Measurements from ENCODE around the gene OR2M4. TPM values are rescaled to one million over a fixed set of nuclear protein-coding genes. Genes with fewer than 3 reads are reported as not detected.
"Not testable (repeated sequence)": the region's sequence is repeated elsewhere in the genome, so short reads cannot be mapped to it uniquely, and the experiment has no call there.

The OR2M4 gene
- total and polyA plus RNA-seq, 2 donors (not counting 3 experiments of a cell fraction or from before 2014, with no cell fraction given) = not detected

- ChIA-PET POLR2A (no interaction called here), CTCF (no interaction called here)
- dilution Hi-C loops (cut with MboI; ENCODE audit: extremely low pct_ligation_motif_present, low sequenced_read_pairs) (no loop called here), intact Hi-C loops (cut with micrococcal nuclease) (loop anchor here (5.0 kb wide), 1 partner anchor 564 kb away; no protein-coding TSS in a partner anchor)
- H4K20me1 ChIP-seq (replicated peaks; ENCODE audit: control insufficient read depth, extremely low read depth, insufficient read depth, low read length) = no peaks in the 10 kb centered on the region
- no peaks in the 10 kb centered on the region for H3K27me3 ChIP-seq (ENCODE audit: control insufficient read depth in 2 of 2, insufficient read depth in 2 of 2, low read length in 2 of 2)
- DNase-seq (ENCODE audit: low read depth, low spot score) = no peak
- H3K79me2 ChIP-seq (ENCODE audit: control insufficient read depth, insufficient read depth, low read length) = no peaks in the 10 kb centered on the region
- H3K9me1 ChIP-seq (replicated peaks; ENCODE audit: control insufficient read depth, extremely low read depth, insufficient read depth, low read length) = no peaks in the 10 kb centered on the region
- no peak overlapping the region for H3K4me2 ChIP-seq (ENCODE audit: insufficient read depth, low read length)
- TF ChIP-seq CTCF (IDR thresholded peaks at IDR 0.05; ENCODE audit: extremely low read depth in 1 of 2, insufficient read depth in 1 of 2, low read depth in 1 of 2, low read length in 2 of 2) (peak; percentile 32 to 38), FOS (IDR thresholded peaks at IDR 0.05; ENCODE audit: borderline replicate concordance, insufficient read depth, low read length) (no peak)
- no peak overlapping the region for H2AFZ ChIP-seq (ENCODE audit: low read depth, low read length)
- H3K4me1 ChIP-seq (ENCODE audit: control insufficient read depth, extremely low read depth, insufficient read depth, low read length) = no peaks in the 10 kb centered on the region
- H3K9ac ChIP-seq (replicated peaks; ENCODE audit: extremely low read depth, insufficient read depth, low read length) = no peak overlapping the region
- H3K4me3 ChIP-seq (replicated peaks in 1 of 3; ENCODE audit: insufficient read depth in 1 of 3, low read depth in 1 of 3, low read length in 3 of 3) = no peak overlapping the region
- no peak for FAIRE-seq
- H3K36me3 ChIP-seq (ENCODE audit: control insufficient read depth in 2 of 2, extremely low read depth in 1 of 2, insufficient read depth in 2 of 2, low read length in 2 of 2) = no peaks in the 10 kb centered on the region
- H3K9me3 ChIP-seq (replicated peaks; ENCODE audit: control insufficient read depth, insufficient read depth, low read length) = peaks cover 6% of the 10 kb centered on the region
- no TSS peak for BruUV-seq (replicated peaks)
- no peak overlapping the region for H3K27ac ChIP-seq (ENCODE audit: insufficient read depth, low read depth, low read length)
These were observed 12.0 kb downstream of the OR2M4 start for GRCh38 chr1:248243204-248243603.

GRCh38 chr1:248259309-248259708 lies 28.1 kb downstream of the OR2M4 start:
- not testable (repeated sequence) for BruUV-seq (replicated peaks)

More at GRCh38 chr1:248259309-248259708, 28.1 kb downstream of the OR2M4 start:
- POLR2A ChIA-PET; CTCF ChIA-PET; dilution Hi-C loops (cut with MboI; ENCODE audit: extremely low pct_ligation_motif_present, low sequenced_read_pairs); H3K4me3 ChIP-seq (replicated peaks in 1 of 3; ENCODE audit: insufficient read depth in 1 of 3, low read depth in 1 of 3, low read length in 3 of 3); H2AFZ ChIP-seq (ENCODE audit: low read depth, low read length); DNase-seq (ENCODE audit: low read depth, low spot score); H3K79me2 ChIP-seq (ENCODE audit: control insufficient read depth, insufficient read depth, low read length); H3K9me1 ChIP-seq (replicated peaks; ENCODE audit: control insufficient read depth, extremely low read depth, insufficient read depth, low read length); H3K9ac ChIP-seq (replicated peaks; ENCODE audit: extremely low read depth, insufficient read depth, low read length); H4K20me1 ChIP-seq (replicated peaks; ENCODE audit: control insufficient read depth, extremely low read depth, insufficient read depth, low read length); H3K27ac ChIP-seq (ENCODE audit: insufficient read depth, low read depth, low read length); H3K36me3 ChIP-seq (ENCODE audit: control insufficient read depth in 2 of 2, extremely low read depth in 1 of 2, insufficient read depth in 2 of 2, low read length in 2 of 2); intact Hi-C loops (cut with micrococcal nuclease); H3K4me1 ChIP-seq (ENCODE audit: control insufficient read depth, extremely low read depth, insufficient read depth, low read length); H3K4me2 ChIP-seq (ENCODE audit: insufficient read depth, low read length); FAIRE-seq; H3K9me3 ChIP-seq (replicated peaks; ENCODE audit: control insufficient read depth, insufficient read depth, low read length); H3K27me3 ChIP-seq (ENCODE audit: control insufficient read depth in 2 of 2, insufficient read depth in 2 of 2, low read length in 2 of 2): not testable (repeated sequence)

All from endothelial cell of umbilical vein (primary cell).